Embryonic facial prominence (tissue), 1 donor: ENCODE data around the gene SLC39A11.
"Not testable (repeated sequence)": the region's sequence is repeated elsewhere in the genome, so short reads cannot be mapped to it uniquely, and the experiment has no call there.

ENCODE experiments used
- DNase-seq: peaks from one replicate; pipeline ENCODE4 v3.0.0-alpha.2; 2016; ENCODE audit errors: extremely low spot score

The SLC39A11 gene

DNA sequence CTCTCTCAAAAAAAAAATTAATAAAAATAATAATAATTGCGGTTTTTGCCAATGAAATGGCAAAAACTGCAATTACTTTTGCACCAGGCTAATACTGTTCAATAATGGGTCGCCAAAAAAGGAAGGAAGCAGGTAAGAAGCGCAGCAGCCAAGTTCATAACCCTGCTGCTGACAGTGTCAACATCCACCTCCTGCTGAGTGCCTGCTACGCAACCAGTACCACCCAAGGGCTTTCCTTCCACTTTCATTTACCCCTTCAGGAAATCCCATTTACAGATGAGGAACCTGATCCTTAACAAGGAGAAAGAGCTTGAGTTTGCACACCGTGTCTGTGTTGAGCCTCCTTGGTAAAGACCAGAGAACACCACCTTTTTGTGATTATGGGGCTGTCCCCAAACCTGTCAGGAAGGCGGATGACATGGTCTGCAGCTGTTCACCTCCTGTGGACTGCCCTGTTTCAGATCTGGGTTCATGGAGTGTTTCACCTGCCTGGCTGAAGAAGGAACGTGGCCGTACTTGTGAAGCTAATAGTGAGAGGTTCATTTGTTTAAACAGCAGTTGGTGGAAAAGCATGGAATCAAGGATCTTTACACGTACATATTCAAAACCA, 378.0 kb downstream of the SLC39A11 start:
- no peak for DNase-seq

DNA sequence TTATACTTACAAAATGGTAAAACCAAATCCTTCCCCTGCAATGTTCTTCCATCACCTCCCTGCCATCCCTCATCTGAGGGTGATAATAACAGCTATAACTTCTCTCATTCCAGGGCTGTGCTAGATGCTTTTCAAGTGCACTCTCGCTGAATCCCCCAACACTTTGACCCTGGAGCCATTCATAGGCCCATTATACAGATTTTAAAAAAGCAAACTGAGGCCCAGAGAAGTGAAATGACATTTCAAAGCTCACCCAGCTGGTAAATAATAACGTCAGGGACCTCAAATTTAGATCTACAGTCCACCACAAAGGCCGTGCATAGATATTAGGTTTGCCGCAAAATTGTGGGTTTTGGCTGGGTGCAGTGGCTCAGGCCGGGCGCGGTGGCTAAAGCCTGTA, 378.8 kb downstream of the SLC39A11 start:
- DNase-seq = no peak

DNA sequence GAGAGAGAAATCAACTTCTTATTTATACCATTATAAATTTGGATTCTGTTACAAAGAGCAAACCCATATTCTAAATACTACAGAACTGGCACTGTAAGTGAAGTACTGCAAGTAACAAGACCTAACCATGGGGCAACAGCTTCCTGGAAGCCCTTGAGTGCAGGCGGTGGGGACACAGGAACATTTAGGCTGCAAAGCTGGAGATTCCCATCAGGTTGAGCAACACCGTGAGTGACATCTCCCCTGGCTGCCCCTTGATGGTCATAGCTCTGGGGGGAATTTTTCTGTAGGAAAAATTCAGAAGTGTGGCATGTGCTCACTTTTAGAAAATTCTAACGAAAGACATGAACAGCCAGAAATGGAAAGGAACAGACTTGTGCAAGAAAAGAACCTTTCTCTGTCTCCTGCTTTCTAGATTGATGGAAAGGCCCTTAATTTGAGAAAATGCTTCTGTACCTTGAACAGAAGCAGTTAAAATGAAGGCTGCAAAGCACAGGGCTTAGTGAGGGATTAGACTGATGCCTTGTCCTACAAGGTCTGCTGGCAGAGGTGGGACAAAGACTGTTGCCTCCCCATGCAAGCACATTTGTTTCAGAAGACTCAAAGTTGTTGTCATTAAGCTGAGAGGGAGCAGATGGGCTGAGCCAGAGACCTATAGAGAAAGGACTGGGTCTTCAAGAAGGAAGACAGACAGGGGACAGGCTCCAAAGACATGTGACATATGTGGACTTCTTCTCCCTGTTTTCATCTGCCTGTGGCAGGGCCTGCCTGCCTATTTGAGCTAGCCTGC, 380.8 kb downstream of the SLC39A11 start:
- DNase-seq = no peak

DNA sequence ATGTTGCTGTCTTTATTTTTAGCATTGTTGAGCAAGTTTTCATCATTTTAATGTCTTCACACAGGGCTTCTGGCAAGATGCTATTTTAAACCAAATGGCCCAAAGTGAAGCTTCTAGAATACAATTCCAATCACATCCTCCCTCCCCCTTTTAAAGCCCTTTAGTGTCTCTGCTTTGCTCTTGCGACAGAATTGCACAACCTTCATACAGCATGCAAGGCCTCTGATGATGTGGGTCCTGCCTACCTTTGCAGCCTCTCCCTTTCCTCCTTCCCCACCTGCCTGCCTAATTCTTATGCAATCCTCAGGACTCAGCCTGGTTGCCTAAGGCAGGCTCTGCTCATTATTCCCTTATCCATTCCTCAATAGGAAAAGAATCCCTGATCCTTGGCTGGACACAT, 381.7 kb downstream of the SLC39A11 start:
- DNase-seq = no peak

DNA sequence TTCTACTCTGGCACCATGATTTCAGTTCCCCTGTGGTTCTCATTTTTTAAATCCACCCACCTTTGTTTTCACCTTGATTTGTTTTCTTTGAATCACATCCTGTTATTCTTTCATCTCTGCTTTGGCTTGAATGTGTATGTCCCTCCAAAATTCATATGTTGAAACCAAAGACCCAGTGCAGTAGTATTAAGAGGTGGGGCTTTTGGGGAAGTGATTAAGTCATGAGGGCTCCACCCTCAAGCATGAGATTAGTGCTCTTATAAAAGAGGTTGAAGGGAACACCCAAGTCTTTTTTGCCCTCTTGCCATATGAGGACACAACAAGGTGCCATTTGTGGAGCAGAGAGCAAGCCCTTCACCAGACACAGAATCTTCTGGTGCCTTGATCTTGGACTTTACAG, 382.3 kb downstream of the SLC39A11 start:
- DNase-seq = no peak

DNA sequence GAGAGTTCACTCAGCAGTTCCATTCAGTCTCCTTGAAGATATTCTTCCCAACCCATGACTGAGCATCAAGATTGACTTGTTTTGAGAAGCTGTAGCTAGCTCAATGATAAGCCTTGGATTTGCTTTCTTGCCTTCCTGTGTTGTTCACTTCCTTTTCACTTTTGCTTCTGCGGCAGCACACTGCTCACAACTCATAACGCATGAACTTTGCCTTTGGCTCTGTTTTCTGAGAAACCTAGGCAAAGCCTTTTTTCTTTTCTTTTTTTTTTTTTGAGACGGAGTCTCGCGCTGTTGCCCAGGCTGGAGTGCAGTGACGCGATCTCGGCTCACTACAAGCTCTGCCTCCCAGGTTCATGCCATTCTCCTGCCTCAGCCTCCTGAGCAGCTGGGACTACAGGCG, 383.8 kb downstream of the SLC39A11 start:
- not testable (repeated sequence) for DNase-seq

DNA sequence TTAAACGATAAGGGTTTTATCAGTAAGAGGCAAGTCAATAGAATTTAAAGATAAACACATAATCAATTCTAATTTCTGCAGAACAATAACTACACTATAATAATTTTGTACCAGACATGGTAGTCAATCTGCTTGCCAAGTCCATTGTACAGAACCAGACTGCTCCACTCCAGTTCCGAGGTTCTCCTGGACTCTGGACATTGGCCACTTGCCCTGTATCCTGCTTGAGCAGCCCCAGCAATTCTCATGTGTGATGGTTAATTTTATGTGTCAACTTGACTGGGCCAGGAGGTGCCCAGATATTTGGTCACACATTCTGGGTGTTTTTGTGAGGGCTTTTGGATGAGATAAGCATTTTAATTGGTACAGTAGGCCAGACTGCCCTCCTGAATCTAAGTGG, 384.6 kb downstream of the SLC39A11 start:
- no peak for DNase-seq

DNA sequence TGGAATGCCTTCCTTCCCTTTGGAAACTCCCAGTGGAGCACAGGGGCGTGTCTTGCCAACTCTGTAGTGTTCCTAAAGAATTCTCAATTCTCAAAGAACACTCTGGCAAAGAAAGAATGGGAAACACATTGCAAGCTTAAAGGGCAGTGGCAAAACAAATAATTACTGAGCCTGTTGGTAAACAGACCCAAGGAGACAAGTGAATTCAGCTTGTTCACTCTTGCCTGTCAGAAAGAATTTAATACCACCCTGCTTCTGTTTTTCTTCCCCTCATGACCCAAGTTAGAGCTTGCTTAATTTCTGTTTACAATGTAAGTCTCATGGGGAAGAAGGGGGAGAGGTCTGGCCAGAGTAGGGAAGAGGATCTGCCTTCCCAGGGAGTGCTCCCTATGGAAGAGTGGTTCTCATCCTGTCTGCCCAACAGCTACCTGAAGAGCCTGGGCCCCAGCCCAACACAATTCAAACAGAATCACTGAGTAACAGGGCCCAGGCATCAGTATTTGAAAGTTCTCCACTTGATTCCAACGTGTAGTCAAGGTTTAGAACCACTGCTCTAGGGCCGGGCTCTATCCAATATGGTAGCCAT, 386.0 kb downstream of the SLC39A11 start:
- no peak for DNase-seq

DNA sequence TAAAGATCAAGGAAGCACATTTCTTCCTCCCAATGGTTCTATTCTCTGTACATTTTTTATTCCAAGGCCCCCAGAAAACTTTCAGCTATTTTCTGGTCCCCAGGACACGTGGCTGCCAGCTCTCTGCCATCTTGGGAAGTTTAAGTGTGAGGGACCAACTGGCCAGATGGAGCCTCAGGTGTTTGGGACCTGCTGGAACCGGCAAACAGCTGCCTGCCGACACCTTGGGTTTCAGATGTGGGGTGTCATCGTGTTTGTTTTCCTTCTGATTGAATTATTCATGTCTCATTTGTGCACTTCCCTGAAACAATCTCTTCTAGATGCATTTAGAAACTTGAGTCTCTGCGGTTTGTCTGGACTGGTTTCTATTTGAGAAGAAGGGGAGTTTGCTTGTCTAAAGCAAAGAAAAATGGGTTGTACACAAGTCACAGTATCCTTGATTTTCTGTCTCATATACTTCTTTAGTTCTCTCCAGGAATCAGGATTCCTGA, 386.5 kb downstream of the SLC39A11 start:
- DNase-seq = no peak

DNA sequence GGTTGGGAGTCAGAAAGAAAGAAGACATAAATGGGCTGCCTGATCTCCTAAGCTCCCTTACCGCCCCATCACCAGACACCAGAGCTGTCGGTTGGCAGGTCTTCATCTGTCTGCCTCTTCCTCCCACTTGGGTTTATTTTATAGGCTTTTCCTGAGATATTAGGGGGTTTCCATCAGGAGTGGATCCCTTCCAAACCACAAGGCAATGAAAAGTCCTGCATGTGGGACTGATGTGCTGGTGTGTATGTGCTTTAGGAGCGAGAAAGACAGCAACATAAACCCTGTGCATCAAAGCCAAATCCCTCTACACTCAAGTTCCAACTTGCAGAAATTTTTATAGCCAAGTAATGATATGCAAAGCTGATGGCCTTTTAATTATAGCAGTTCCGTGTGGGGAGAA, 389.5 kb downstream of the SLC39A11 start:
- no peak for DNase-seq

DNA sequence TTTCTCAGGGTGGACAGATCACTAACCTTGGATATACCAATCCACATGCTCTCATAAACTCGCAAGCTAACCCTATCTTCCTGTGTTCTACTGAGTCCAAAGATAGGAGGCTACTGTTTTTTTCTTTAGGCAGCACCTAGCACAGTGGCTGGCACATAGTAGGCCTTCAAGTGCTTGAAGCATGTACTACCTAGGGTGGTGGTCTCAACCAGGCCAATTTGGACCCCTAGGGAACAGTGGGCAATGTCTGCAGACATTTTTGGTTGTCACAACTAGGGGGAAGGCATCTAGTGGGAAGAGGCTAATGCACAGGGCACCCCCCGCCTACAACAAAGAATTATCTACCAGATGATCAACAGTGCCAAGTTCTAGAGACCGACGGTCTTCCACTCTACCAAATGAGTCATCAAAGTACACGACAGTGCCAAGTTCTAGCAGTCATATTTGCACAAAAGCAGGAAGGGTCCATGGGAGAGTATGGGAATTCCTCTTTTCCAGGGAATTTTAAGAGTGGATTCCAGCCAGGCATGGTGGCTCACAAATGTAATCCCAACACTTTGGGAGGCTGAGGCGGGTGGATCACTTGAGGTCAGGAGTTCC, 390.3 kb downstream of the SLC39A11 start:
- DNase-seq = no peak

DNA sequence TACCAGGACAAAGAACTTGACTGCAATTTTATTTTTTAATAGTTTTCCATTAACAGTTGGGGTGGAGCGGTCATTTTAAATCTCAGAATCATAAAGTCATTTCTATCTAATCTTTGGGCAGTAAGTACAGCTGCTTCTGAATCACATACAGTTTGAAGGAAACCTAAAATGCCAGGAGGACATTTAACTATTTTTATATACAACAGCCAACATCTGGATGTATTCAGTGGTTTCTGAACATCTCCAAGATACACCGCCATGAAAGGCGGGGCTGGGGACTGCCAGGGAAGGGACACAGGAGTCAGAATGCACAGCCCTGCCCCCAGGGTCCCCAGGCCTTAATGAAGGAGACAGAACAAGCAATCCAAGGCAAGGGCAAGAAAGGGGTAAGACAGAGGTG, 392.3 kb downstream of the SLC39A11 start:
- no peak for DNase-seq

DNA sequence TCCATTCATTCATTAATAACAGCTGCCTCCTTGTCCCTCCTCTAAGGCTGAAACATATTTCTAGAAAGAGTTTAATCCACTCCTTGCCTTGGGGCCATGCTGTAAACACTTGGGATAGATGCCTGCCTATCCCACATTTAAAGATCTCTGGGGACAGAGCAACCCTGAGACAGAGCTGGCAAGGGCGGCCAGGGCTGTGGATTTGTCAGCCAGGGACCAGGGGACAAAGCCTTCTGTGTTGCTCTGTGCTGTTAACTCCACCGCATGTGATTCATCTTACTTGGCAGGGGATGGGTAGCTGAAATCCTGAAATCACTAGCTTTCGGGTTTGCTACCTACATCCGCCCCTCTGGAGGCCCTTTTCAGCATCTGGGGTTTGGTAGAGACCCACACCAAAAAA, 392.9 kb downstream of the SLC39A11 start:
- no peak for DNase-seq

DNA sequence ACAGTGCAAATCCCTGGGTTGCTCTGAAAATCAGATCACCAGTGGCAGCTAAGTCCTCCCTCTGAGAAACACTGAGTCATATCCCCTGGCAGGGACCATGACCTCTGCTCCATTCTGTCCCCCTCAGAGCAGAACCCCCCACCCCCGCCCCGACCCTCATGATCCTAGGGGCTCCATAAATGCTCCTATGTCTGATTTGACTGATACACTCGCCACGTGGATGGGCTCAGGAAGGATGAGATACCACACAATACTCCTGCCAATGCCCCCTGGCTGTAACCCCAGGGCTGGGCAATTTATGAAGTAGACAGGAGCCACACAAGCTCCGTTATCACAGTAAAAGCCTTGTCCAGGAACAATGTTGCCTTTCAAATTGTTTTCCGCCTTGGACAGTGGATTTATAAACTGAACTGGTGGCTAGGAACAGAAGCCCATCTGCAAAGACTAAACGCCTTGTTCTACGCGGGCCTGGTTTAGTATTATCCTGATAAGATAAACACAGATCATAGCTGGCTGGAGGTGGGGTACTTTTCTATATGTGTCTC, 394.8 kb downstream of the SLC39A11 start:
- DNase-seq = no peak

DNA sequence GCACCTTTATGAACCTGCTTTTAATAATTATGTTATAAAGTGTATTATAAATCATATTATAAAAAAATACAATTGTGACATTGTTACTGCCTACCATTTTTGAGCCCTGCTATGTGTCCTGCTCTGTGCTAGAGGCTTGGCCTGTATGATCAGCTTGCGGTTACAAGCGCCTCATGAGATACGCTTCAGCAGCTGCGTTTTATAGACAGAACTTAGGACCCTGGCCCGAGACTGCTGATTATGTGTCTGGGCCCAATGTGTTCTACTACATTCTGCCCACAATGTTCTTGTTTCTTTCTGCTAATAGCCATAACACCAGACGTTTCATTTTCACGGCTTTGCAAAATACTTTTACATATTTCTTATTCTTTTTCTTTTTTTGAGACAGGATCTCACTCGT, 395.8 kb downstream of the SLC39A11 start:
- DNase-seq = no peak

DNA sequence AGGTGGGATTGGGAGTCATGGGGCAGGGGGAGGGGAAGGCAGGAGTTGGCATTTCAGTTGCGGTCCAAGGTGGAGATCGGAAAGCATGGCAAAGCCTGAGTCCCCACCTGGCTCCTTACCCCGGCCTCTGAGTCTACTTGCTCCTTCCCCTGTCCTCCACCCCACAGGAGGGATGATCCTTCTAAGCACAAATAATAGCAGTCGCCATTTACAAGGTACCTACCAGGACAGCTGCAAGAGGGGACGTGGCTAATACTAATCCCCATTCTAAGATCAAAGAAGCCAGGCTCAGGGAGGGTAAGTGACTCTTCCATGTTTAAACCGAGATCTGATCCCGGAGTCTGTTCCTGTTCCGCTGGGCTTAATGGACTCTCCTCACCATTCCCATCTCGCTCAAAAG, 396.3 kb downstream of the SLC39A11 start:
- DNase-seq = no peak

DNA sequence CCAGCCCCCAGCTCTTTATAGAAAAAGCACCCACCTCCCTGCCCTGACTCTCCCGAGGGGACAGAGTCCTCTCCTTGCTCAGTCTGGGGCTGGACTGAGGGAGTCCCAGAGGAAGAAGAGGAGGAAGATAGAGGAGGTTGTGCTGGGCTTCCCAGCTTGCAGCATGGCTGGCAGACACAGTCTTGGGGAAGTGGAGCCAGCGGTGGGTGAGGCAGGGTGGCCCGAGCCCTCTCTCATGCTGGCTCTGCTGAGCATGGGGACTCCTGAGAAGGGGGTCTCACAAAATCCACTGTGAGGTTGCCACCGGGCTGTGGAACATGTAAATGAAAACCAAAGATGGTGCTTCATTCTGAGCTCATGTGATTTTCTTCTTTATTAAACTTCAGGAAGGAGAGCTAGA, 398.5 kb downstream of the SLC39A11 start:
- DNase-seq = no peak

DNA sequence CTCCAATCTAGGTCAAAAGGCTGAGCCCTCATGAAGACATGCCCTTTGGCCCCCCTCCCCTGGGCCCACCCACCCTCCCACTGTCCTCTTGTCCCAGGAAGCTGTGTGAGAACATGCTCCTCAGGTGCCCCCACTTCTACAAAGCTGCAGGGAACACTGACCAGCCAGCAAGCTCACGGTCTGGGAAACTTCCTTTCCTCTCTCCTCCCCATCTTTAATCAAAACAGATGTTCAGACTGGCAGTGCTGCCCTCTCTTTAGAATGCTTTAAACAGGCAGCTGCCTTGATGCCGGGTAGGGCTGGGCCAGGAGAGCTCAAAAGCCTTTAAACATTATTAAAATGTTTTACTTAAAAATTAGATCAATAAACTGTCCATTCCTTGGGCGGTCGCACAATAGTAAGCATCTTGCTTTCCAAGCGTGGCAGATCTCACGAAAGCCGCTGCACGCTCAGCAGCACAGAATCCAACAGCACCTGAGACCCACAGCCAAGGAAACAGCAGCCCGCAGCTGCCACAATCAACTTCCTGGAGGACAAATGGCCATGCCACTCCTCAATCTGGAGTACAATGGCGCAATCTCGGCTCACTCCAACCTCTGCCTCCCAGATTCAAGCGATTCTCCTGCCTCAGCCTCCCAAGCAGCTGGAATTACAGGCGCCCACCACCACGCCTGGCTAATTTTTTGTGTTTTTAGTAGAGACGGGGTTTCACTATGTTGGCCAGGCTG, 399.2 kb downstream of the SLC39A11 start:
- no peak for DNase-seq

DNA sequence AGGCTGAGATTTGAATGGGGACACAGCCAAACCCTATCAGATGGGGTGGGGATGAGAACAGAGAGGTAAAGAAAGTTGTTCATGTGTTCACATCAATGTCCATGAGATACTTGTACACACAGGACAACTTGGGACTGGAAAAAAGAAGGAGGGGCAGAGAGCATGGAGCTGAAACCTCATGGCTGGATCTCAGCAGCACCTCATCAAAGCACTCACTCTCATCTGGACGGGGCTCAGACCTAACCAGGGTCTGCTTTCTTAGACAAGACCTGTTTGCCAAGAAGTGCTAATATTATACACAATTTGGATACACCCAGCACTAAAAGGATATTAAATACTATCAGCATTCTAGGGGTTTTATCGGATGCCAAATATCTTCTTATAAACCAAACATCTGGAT, 399.8 kb downstream of the SLC39A11 start:
- no peak for DNase-seq

DNA sequence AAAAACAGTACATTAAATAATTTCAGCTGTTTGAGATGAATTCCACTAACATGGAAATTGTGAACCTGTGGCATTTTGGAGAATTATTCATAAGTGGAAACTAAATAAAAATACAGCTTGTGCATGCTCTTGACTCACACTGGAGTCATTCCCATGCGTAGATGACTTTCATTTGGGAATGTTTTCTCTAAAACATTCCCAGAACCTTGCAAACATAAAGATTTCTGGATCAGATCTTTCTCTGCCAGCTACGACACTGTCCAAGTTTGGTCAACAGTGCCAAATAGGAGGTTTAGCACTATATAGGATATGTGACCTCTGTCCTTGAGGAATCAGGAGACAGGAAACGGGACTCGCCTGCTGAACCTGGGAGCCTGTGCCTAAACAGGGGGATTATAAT, 400.9 kb downstream of the SLC39A11 start:
- DNase-seq = no peak

DNA sequence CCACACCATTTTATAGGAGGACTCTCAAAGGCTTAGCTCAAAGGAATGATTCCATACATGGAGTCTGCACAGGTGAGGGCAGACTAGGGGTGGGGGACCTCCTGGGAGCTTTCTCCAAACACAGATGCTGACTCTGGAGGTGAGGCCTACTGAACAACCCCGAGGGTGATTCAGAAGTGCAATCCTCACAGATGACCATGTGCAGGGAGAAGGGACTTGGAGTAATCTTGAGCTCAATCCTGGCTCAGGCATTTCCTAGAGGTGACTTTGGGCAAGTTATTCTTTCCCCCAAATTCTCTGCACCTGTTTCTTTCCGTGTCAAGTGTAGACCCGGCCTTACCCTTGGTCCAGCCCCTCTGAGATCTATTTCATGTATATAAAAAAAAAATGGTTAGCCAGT, 401.5 kb downstream of the SLC39A11 start:
- DNase-seq = no peak

DNA sequence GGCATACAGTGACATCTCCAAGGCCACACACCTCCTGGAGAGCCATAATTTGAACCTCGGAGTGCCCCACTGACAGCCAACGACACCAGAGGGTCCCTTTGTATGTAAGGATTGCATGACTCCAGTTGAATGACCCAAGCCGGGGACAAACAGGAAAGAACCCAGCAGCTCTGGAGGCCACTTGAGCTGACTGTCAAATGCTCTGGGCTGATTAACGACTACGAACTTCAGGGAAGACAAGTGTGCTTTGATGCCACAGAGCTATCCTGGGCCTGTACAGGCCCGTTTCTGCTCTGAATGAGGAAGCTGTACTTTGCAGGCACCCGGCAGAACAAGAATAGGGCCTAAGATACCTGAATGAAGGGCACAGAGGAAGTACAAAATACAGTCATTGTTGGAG, 404.6 kb downstream of the SLC39A11 start:
- no peak for DNase-seq
